Measurements from ENCODE around the gene ZNF548. TPM values are rescaled to one million over a fixed set of nuclear protein-coding genes. Genes with fewer than 3 reads are reported as not detected.

ZNF548 gene
- total and polyA plus RNA-seq, 11 donors, result 5.1 to 20.3 (median 14.7) TPM

DNA sequence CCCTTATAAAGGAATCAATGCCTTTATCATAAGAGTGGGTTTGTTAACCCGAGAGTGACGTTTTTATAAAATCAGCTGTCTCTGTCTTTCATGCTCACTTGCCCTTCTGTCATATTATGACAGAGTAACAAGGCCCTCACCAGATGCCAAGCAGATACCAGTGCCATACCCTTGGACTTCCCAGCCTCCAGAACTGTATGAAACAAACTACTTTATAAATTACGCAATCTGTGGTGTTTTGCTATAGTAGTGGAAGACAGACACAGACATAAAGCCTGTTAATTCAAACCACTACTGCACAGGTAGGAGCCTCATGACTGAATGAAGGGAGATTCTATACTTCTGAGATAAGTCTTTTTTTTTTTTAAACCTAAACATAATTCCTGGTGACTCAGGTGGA is 62.7 kb downstream of the ZNF548 start:
- DNase-seq, result no peak
- peaks cover 0 to 90% (median 2%) of the 10 kb centered on the region in 12 donors for H3K9me3 ChIP-seq
- TF ChIP-seq, protein P1, sequence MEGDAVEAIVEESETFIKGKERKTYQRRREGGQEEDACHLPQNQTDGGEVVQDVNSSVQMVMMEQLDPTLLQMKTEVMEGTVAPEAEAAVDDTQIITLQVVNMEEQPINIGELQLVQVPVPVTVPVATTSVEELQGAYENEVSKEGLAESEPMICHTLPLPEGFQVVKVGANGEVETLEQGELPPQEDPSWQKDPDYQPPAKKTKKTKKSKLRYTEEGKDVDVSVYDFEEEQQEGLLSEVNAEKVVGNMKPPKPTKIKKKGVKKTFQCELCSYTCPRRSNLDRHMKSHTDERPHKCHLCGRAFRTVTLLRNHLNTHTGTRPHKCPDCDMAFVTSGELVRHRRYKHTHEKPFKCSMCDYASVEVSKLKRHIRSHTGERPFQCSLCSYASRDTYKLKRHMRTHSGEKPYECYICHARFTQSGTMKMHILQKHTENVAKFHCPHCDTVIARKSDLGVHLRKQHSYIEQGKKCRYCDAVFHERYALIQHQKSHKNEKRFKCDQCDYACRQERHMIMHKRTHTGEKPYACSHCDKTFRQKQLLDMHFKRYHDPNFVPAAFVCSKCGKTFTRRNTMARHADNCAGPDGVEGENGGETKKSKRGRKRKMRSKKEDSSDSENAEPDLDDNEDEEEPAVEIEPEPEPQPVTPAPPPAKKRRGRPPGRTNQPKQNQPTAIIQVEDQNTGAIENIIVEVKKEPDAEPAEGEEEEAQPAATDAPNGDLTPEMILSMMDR (IDR thresholded peaks at IDR 0.05), result no peak
- no peak for TF ChIP-seq POLR2A (IDR thresholded peaks at IDR 0.05)
- no peak overlapping the region for H3K4me3 ChIP-seq
- H3K4me1 ChIP-seq, result no peaks in the 10 kb centered on the region
- no peak for ATAC-seq
- H3K27ac ChIP-seq, result no peak overlapping the region
- intact Hi-C loops (cut with DNase I), result no loop called here
- 94 to 97% (median 96%) methylated on average over 3 of the region's 3 CpGs for WGBS, 4 donors
- H3K36me3 ChIP-seq, result peaks cover 0 to 11% (median 0%) of the 10 kb centered on the region in 9 donors
- no peaks in the 10 kb centered on the region for H3K27me3 ChIP-seq

Other genes with a start within 250 kb of the ZNF548 start
- gene ZIM3, start 244.7 kb upstream of the ZNF548 start, total RNA-seq, result not detected
- gene ZIM3, start 244.7 kb upstream of the ZNF548 start, polyA plus RNA-seq, result not detected
- not detected for gene DUXA, start 222.4 kb upstream of the ZNF548 start, total RNA-seq
- not detected for gene DUXA, start 222.4 kb upstream of the ZNF548 start, polyA plus RNA-seq
- 10 to 100 TPM; 13.3 to 30.1 (median 20.3) TPM for gene ZNF264, start 198.4 kb upstream of the ZNF548 start, total RNA-seq
- gene ZNF264, start 198.4 kb upstream of the ZNF548 start, polyA plus RNA-seq, result 1 to 10 TPM; 3.4 to 4.9 TPM
- 1 to 10 TPM in 6 of 9 donors, under 1 TPM in 1, not detected in 2; 0.91 to 3.7 (median 1.5) TPM for gene AURKC, start 158.8 kb upstream of the ZNF548 start, total RNA-seq
- 1 to 10 TPM; 1.0 to 1.3 TPM for gene AURKC, start 158.8 kb upstream of the ZNF548 start, polyA plus RNA-seq
- gene ZNF805, start 149.2 kb upstream of the ZNF548 start, total RNA-seq, result 10 to 100 TPM in 7 of 9 donors, 1 to 10 TPM in 2; 7.0 to 15.3 (median 11.4) TPM
- gene ZNF805, start 149.2 kb upstream of the ZNF548 start, polyA plus RNA-seq, result 1 to 10 TPM in 1 of 2 donors, under 1 TPM in 1; 0.80 to 2.4 TPM
- 10 to 100 TPM; 20.1 to 47.9 (median 38.0) TPM for gene ZNF460, start 109.4 kb upstream of the ZNF548 start, total RNA-seq
- 1 to 10 TPM; 3.6 to 4.6 TPM for gene ZNF460, start 109.4 kb upstream of the ZNF548 start, polyA plus RNA-seq
- 1 to 10 TPM; 4.3 to 9.1 (median 7.1) TPM for gene ZNF543, start 69.4 kb upstream of the ZNF548 start, total RNA-seq
- 1 to 10 TPM; 1.6 to 2.0 TPM for gene ZNF543, start 69.4 kb upstream of the ZNF548 start, polyA plus RNA-seq
- 10 to 100 TPM in 4 of 9 donors, 1 to 10 TPM in 5; 7.0 to 14.5 (median 9.7) TPM for gene ZNF304, start 38.6 kb upstream of the ZNF548 start, total RNA-seq
- gene ZNF304, start 38.6 kb upstream of the ZNF548 start, polyA plus RNA-seq, result 1 to 10 TPM; 2.7 to 6.1 TPM
- gene TRAPPC2B, start 26.3 kb upstream of the ZNF548 start, total RNA-seq, result 10 to 100 TPM in 5 of 9 donors, 1 to 10 TPM in 4; 7.4 to 35.0 (median 12.3) TPM
- 10 to 100 TPM; 34.4 to 35.6 TPM for gene TRAPPC2B, start 26.3 kb upstream of the ZNF548 start, polyA plus RNA-seq
- 1 to 10 TPM; 1.9 to 3.7 (median 2.6) TPM for gene ZNF547, start 26.3 kb upstream of the ZNF548 start, total RNA-seq
- 1 to 10 TPM; 1.7 to 2.0 TPM for gene ZNF547, start 26.3 kb upstream of the ZNF548 start, polyA plus RNA-seq
- 10 to 100 TPM in 2 of 9 donors, 1 to 10 TPM in 7; 3.9 to 13.5 (median 9.0) TPM for gene ZNF17, start 21.3 kb downstream of the ZNF548 start, total RNA-seq
- 1 to 10 TPM; 3.2 to 8.5 TPM for gene ZNF17, start 21.3 kb downstream of the ZNF548 start, polyA plus RNA-seq
- 1 to 10 TPM; 2.0 to 8.2 (median 3.7) TPM for gene ZNF749, start 45.5 kb downstream of the ZNF548 start, total RNA-seq
- gene ZNF749, start 45.5 kb downstream of the ZNF548 start, polyA plus RNA-seq, result 10 to 100 TPM in 1 of 2 donors, 1 to 10 TPM in 1; 1.2 to 17.4 TPM
- gene VN1R1, start 67.3 kb downstream of the ZNF548 start, total RNA-seq, result 1 to 10 TPM; 2.1 to 6.2 (median 3.0) TPM
- 1 to 10 TPM; 1.6 to 2.2 TPM for gene VN1R1, start 67.3 kb downstream of the ZNF548 start, polyA plus RNA-seq
- 10 to 100 TPM; 15.7 to 30.1 (median 24.1) TPM for gene ZNF772, start 87.7 kb downstream of the ZNF548 start, total RNA-seq
- gene ZNF772, start 87.7 kb downstream of the ZNF548 start, polyA plus RNA-seq, result 1 to 10 TPM; 4.2 to 9.1 TPM
- gene ZNF419, start 97.9 kb downstream of the ZNF548 start, total RNA-seq, result 10 to 100 TPM in 3 of 9 donors, 1 to 10 TPM in 6; 5.6 to 11.5 (median 7.9) TPM
- 1 to 10 TPM; 6.2 to 7.3 TPM for gene ZNF419, start 97.9 kb downstream of the ZNF548 start, polyA plus RNA-seq
- gene ZNF773, start 110.1 kb downstream of the ZNF548 start, total RNA-seq, result 1 to 10 TPM; 4.1 to 7.3 (median 4.9) TPM
- gene ZNF773, start 110.1 kb downstream of the ZNF548 start, polyA plus RNA-seq, result 1 to 10 TPM; 4.4 to 5.5 TPM
- gene ZNF549, start 137.5 kb downstream of the ZNF548 start, total RNA-seq, result 1 to 10 TPM; 2.5 to 5.2 (median 3.7) TPM
- gene ZNF549, start 137.5 kb downstream of the ZNF548 start, polyA plus RNA-seq, result 1 to 10 TPM; 2.6 to 3.3 TPM
- gene ZNF550, start 170.0 kb downstream of the ZNF548 start, total RNA-seq, result 10 to 100 TPM in 1 of 9 donors, 1 to 10 TPM in 8; 3.6 to 10.1 (median 7.0) TPM
- 1 to 10 TPM; 4.2 to 4.8 TPM for gene ZNF550, start 170.0 kb downstream of the ZNF548 start, polyA plus RNA-seq
- gene ZNF416, start 189.1 kb downstream of the ZNF548 start, total RNA-seq, result 1 to 10 TPM; 3.3 to 7.3 (median 5.1) TPM
- gene ZNF416, start 189.1 kb downstream of the ZNF548 start, polyA plus RNA-seq, result 1 to 10 TPM; 1.8 to 3.8 TPM
- 1 to 10 TPM; 2.7 to 5.6 (median 4.4) TPM for gene ZIK1, start 194.3 kb downstream of the ZNF548 start, total RNA-seq
- gene ZIK1, start 194.3 kb downstream of the ZNF548 start, polyA plus RNA-seq, result 1 to 10 TPM; 1.1 to 8.0 TPM
- 1 to 10 TPM; 2.7 to 7.5 (median 3.9) TPM for gene ZNF530, start 210.0 kb downstream of the ZNF548 start, total RNA-seq
- gene ZNF530, start 210.0 kb downstream of the ZNF548 start, polyA plus RNA-seq, result 1 to 10 TPM; 4.9 to 8.7 TPM
- gene ZNF134, start 224.4 kb downstream of the ZNF548 start, total RNA-seq, result 10 to 100 TPM; 12.6 to 15.8 (median 13.8) TPM
- 10 to 100 TPM in 1 of 2 donors, 1 to 10 TPM in 1; 5.3 to 14.7 TPM for gene ZNF134, start 224.4 kb downstream of the ZNF548 start, polyA plus RNA-seq
- 10 to 100 TPM in 4 of 9 donors, 1 to 10 TPM in 5; 6.8 to 14.4 (median 9.0) TPM for gene ZNF211, start 243.3 kb downstream of the ZNF548 start, total RNA-seq
- 10 to 100 TPM in 1 of 2 donors, 1 to 10 TPM in 1; 5.6 to 11.4 TPM for gene ZNF211, start 243.3 kb downstream of the ZNF548 start, polyA plus RNA-seq

Data from heart left ventricle (tissue), 16 donors.